PFSK-1 (cell line): ENCODE measurements around the gene HSFX1.

ENCODE experiments used
- FOXP2 ChIP-seq: optimal IDR thresholded peaks from 2 replicates; pipeline ENCODE3; 2011; ENCODE audit warnings: borderline replicate concordance, control low read depth, inconsistent platforms; ENCODE audit not compliant: insufficient read depth; ENCODE audit errors: extremely low read length, extremely low read depth
- POLR2AphosphoS5 ChIP-seq: IDR thresholded peaks from 2 replicates; pipeline ENCODE4 v1.6.1; 2012; ENCODE audit warnings: low read depth, mild to moderate bottlenecking, control low read depth, low read length, moderate library complexity
- SIN3A ChIP-seq: IDR thresholded peaks from 2 replicates; pipeline ENCODE4 v1.6.1; 2012; ENCODE audit warnings: mild to moderate bottlenecking, low read length, moderate library complexity, borderline replicate concordance; ENCODE audit not compliant: insufficient read depth
- TAF1 ChIP-seq: IDR thresholded peaks from 2 replicates; pipeline ENCODE4 v1.6.1; 2012; ENCODE audit warnings: low read length, control low read depth, borderline replicate concordance; ENCODE audit not compliant: insufficient read depth
- TF ChIP-seq, protein P1 (sequence below), 2 experiments: IDR thresholded peaks; 2 replicates each; pipeline versions ENCODE4 v1.6.1 to v1.8.0; 2011 to 2012; ENCODE audit warnings: low read depth in 2 of 2, low read length in 2 of 2, control low read depth in 1 of 2, inconsistent platforms in 1 of 2, mild to moderate bottlenecking in 1 of 2, moderate library complexity in 1 of 2; ENCODE audit not compliant: insufficient read depth in 1 of 2

DNA sequence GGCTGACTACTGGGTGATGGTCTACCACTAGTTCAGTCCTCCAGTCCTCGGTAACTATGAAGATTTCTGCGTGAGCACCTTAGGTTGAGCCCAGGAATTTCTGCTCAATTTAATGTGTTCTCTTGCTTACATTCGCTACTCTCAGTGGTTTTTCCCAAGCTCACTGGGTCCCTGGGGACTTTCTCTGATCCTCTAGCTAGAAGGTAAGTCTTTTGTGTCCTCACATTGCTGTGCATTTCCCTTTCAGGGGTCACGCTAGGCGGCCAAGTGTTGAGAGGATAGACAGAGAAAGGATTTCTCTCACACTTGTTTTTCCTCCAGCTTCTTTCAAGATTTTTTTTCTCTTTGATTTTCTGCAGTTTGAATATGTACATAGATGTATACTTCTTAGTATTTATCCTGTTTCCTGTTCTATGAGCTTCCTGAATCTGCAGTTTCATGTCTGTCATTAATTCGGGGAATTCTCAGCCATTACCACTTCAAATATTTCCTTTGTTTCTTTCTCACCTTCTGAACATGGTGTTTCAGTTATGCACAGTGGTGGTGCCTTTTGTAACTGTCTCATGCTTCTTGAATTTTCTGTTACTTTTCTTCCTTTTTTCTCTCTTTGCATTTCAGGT, 25.3 kb downstream of the HSFX1 start:
- TF ChIP-seq TAF1 (no peak), POLR2AphosphoS5 (no peak), FOXP2 (no peak), SIN3A (no peak)
- TF ChIP-seq, protein P1, sequence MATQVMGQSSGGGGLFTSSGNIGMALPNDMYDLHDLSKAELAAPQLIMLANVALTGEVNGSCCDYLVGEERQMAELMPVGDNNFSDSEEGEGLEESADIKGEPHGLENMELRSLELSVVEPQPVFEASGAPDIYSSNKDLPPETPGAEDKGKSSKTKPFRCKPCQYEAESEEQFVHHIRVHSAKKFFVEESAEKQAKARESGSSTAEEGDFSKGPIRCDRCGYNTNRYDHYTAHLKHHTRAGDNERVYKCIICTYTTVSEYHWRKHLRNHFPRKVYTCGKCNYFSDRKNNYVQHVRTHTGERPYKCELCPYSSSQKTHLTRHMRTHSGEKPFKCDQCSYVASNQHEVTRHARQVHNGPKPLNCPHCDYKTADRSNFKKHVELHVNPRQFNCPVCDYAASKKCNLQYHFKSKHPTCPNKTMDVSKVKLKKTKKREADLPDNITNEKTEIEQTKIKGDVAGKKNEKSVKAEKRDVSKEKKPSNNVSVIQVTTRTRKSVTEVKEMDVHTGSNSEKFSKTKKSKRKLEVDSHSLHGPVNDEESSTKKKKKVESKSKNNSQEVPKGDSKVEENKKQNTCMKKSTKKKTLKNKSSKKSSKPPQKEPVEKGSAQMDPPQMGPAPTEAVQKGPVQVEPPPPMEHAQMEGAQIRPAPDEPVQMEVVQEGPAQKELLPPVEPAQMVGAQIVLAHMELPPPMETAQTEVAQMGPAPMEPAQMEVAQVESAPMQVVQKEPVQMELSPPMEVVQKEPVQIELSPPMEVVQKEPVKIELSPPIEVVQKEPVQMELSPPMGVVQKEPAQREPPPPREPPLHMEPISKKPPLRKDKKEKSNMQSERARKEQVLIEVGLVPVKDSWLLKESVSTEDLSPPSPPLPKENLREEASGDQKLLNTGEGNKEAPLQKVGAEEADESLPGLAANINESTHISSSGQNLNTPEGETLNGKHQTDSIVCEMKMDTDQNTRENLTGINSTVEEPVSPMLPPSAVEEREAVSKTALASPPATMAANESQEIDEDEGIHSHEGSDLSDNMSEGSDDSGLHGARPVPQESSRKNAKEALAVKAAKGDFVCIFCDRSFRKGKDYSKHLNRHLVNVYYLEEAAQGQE (IDR thresholded peaks at IDR 0.05; ENCODE audit: insufficient read depth in 1 of 2, low read depth in 2 of 2, low read length in 2 of 2): no peak
